ENCODE measurements around the gene TMOD2. TPM values are rescaled to one million over a fixed set of nuclear protein-coding genes. Genes with fewer than 3 reads are reported as not detected.
A peak's percentile ranks its signal among the peaks of the same experiment; 100 is the strongest.

The TMOD2 gene
- total RNA-seq, 4 donors from 2014 or later: 7.8 to 18.7 (median 9.5) TPM

- Histone ChIP-seq H3K27ac (no peak overlapping the region), H3K4me3 (no peak overlapping the region), H3K36me3 (peaks cover 14% of the 10 kb centered on the region), H3K9me3 (no peaks in the 10 kb centered on the region), H3K4me1 (peaks cover 2% of the 10 kb centered on the region), H3K27me3 (no peaks in the 10 kb centered on the region)
- 88% methylated on average over 10 of the region's 10 CpGs for WGBS
- no peak for TF ChIP-seq EP300 (IDR thresholded peaks at IDR 0.05)
- TF ChIP-seq POLR2AphosphoS5 (IDR thresholded peaks at IDR 0.05): no peak
- no peak for TF ChIP-seq POLR2A (IDR thresholded peaks at IDR 0.05)
- no peak for TF ChIP-seq CTCF (IDR thresholded peaks at IDR 0.05)
- no peak for DNase-seq (ENCODE audit: low spot score in 2 of 2)
These were observed 45.5 kb downstream of the TMOD2 start for GRCh38 chr15:51796847-51797401.

DNA sequence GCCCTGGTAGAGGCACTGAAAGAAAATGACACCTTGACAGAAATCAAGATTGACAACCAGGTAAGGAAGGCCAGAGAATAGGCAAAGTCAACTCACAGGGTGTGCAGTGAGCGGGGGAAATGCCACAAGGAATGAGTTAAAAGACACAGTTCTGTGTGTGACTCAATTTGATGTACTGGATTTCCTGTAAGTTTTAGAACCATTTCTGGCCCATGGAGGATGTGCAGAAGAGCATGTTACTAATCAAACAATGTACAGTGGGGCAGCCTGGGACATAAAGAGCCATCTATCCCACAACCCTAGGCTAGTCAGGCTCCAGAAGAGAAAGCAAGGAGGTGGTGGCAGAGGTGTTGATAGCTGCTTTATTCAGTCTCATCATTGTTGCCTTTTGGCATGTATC is 46.9 kb downstream of the TMOD2 start:
- WGBS: 94% methylated on average over 1 of the region's 1 CpG
- Histone ChIP-seq H3K9me3 (no peaks in the 10 kb centered on the region), H3K27ac (no peak overlapping the region), H3K27me3 (no peaks in the 10 kb centered on the region), H3K36me3 (peaks cover 14% of the 10 kb centered on the region), H3K4me1 (peaks cover 1% of the 10 kb centered on the region), H3K4me3 (no peak overlapping the region)
- TF ChIP-seq CTCF (IDR thresholded peaks at IDR 0.05) (no peak), EP300 (IDR thresholded peaks at IDR 0.05) (no peak), POLR2AphosphoS5 (IDR thresholded peaks at IDR 0.05) (no peak), POLR2A (IDR thresholded peaks at IDR 0.05) (no peak)
- no peak for DNase-seq (ENCODE audit: low spot score in 2 of 2)

GRCh38 chr15:51799282-51800252 is 48.2 kb downstream of the TMOD2 start:
- DNase-seq (ENCODE audit: low spot score in 2 of 2): no peak
- peaks cover 14% of the 10 kb centered on the region for H3K36me3 ChIP-seq
- 86% methylated on average over 6 of the region's 6 CpGs for WGBS
- no peaks in the 10 kb centered on the region for H3K27me3 ChIP-seq
- no peak overlapping the region for H3K27ac ChIP-seq
- no peak overlapping the region for H3K4me3 ChIP-seq
- TF ChIP-seq EP300 (IDR thresholded peaks at IDR 0.05) (no peak), CTCF (IDR thresholded peaks at IDR 0.05) (no peak), POLR2A (IDR thresholded peaks at IDR 0.05) (no peak), POLR2AphosphoS5 (IDR thresholded peaks at IDR 0.05) (no peak)
- no peaks in the 10 kb centered on the region for H3K4me1 ChIP-seq
- H3K9me3 ChIP-seq: no peaks in the 10 kb centered on the region

- H3K9me3 ChIP-seq: no peaks in the 10 kb centered on the region
- no peaks in the 10 kb centered on the region for H3K27me3 ChIP-seq
- H3K27ac ChIP-seq: no peak overlapping the region
- no peaks in the 10 kb centered on the region for H3K4me1 ChIP-seq
- H3K36me3 ChIP-seq: peaks cover 19% of the 10 kb centered on the region
- H3K4me3 ChIP-seq: no peak overlapping the region
- WGBS: 63% methylated on average over 3 of the region's 3 CpGs
- DNase-seq (ENCODE audit: low spot score in 2 of 2): no peak
- TF ChIP-seq POLR2A (IDR thresholded peaks at IDR 0.05): no peak
- TF ChIP-seq EP300 (IDR thresholded peaks at IDR 0.05): no peak
- peak in 1 of 2 donors; percentile 35 for TF ChIP-seq CTCF (IDR thresholded peaks at IDR 0.05)
These were observed 50.0 kb downstream of the TMOD2 start for GRCh38 chr15:51801391-51801835.

GRCh38 chr15:51802593-51802992 is 51.2 kb downstream of the TMOD2 start:
- WGBS: 86% methylated on average over 5 of the region's 5 CpGs
- Histone ChIP-seq H3K27me3 (no peaks in the 10 kb centered on the region), H3K9me3 (no peaks in the 10 kb centered on the region), H3K27ac (no peak overlapping the region), H3K4me3 (no peak overlapping the region), H3K36me3 (peaks cover 26% of the 10 kb centered on the region), H3K4me1 (no peaks in the 10 kb centered on the region)
- TF ChIP-seq POLR2AphosphoS5 (IDR thresholded peaks at IDR 0.05): no peak
- no peak for TF ChIP-seq CTCF (IDR thresholded peaks at IDR 0.05)
- TF ChIP-seq POLR2A (IDR thresholded peaks at IDR 0.05): no peak
- no peak for TF ChIP-seq EP300 (IDR thresholded peaks at IDR 0.05)
- DNase-seq (ENCODE audit: low spot score in 2 of 2): no peak

Data from suprapubic skin (tissue), 4 donors.